Upper lobe of right lung (tissue), 1 donor: ENCODE results near the gene PAX4. TPM values are rescaled to one million over a fixed set of nuclear protein-coding genes. Genes with fewer than 3 reads are reported as not detected.

Experiments
- ATAC-seq: fragments of 200-7000 bp; cut with Tn5 transposase; one replicate; pipeline ENCODE4 v1.9.1; 2020; ENCODE audit warnings: mild to moderate bottlenecking, moderate library complexity
- DNase-seq: peaks from one replicate; pipeline ENCODE4 v3.0.0-alpha.2; 2020
- H3K27ac ChIP-seq: fragments of 200-600 bp; one replicate; pipeline ENCODE4 v1.8.0; 2022
- H3K27me3 ChIP-seq: fragments of 200-600 bp; one replicate; pipeline ENCODE4 v1.8.0; 2022; ENCODE audit warnings: mild to moderate bottlenecking
- H3K36me3 ChIP-seq: fragments of 200-600 bp; one replicate; pipeline ENCODE4 v1.8.0; 2022
- H3K4me1 ChIP-seq: fragments of 200-600 bp; one replicate; pipeline ENCODE4 v1.8.0; 2022
- H3K4me3 ChIP-seq: fragments of 200-600 bp; one replicate; pipeline ENCODE4 v1.8.0; 2022; ENCODE audit warnings: mild to moderate bottlenecking
- H3K9me3 ChIP-seq: fragments of 200-600 bp; one replicate; pipeline ENCODE4 v1.8.0; 2022
- CTCF ChIP-seq: fragments of 200-600 bp; IDR thresholded peaks from one replicate; pipeline ENCODE4 v1.8.0; 2022; ENCODE audit warnings: antibody characterized with exemption
- intact Hi-C: fragments of 100-400 bp; cut with DNase I; formaldehyde crosslinking; loops from one replicate; pipeline ENCODE4 v1.11.0; 2022
- total RNA-seq: library from RNA; stranded (reverse); fragmentation: NEBNext Ultra II Directional; extraction: Animal tissue kit (Norgen Biotek cat#: 25700); gene quantifications from one replicate; pipeline ENCODE4 v1.2.1, GENCODE V29; 2021
- donor health status: DM: no; HTN: yes; CAD: no; lungs with severe emphysema.

The PAX4 gene
- total RNA-seq, 1 donor from 2014 or later: not detected

GRCh38 chr7:127657500-127657899 lies 39.6 kb upstream of the PAX4 start:
- Histone ChIP-seq H3K4me1 (peaks cover 32% of the 10 kb centered on the region), H3K36me3 (peaks cover 7% of the 10 kb centered on the region), H3K9me3 (no peaks in the 10 kb centered on the region), H3K27ac (no peak overlapping the region), H3K4me3 (no peak overlapping the region), H3K27me3 (no peaks in the 10 kb centered on the region)
- TF ChIP-seq CTCF: no peak
- intact Hi-C loops: no loop called here
- DNase-seq (no peak), ATAC-seq (no peak)

- Histone ChIP-seq H3K27ac (no peak overlapping the region), H3K27me3 (no peaks in the 10 kb centered on the region), H3K36me3 (no peaks in the 10 kb centered on the region), H3K9me3 (no peaks in the 10 kb centered on the region), H3K4me1 (peaks cover 32% of the 10 kb centered on the region), H3K4me3 (no peak overlapping the region)
- intact Hi-C loops: no loop called here
- no peak for DNase-seq
- no peak for ATAC-seq
- no peak for TF ChIP-seq CTCF
Measured at GRCh38 chr7:127655720-127656119, 37.8 kb upstream of the PAX4 start.

GRCh38 chr7:127654404-127655394 lies 36.8 kb upstream of the PAX4 start:
- intact Hi-C loops: no loop called here
- H3K36me3 ChIP-seq: no peaks in the 10 kb centered on the region
- no peaks in the 10 kb centered on the region for H3K27me3 ChIP-seq
- H3K4me1 ChIP-seq: peaks cover 32% of the 10 kb centered on the region
- DNase-seq: no peak
- no peak overlapping the region for H3K27ac ChIP-seq
- no peak overlapping the region for H3K4me3 ChIP-seq
- TF ChIP-seq CTCF: no peak
- no peaks in the 10 kb centered on the region for H3K9me3 ChIP-seq
- no peak for ATAC-seq

- Histone ChIP-seq H3K27me3 (no peaks in the 10 kb centered on the region), H3K9me3 (no peaks in the 10 kb centered on the region), H3K27ac (no peak overlapping the region), H3K4me1 (peaks cover 28% of the 10 kb centered on the region), H3K36me3 (no peaks in the 10 kb centered on the region), H3K4me3 (peak overlapping the region; percentile 98)
- no peak for TF ChIP-seq CTCF
- ATAC-seq: no peak
- intact Hi-C loops: no loop called here
- no peak for DNase-seq
Measured at GRCh38 chr7:127653396-127653795, 35.5 kb upstream of the PAX4 start.

DNA sequence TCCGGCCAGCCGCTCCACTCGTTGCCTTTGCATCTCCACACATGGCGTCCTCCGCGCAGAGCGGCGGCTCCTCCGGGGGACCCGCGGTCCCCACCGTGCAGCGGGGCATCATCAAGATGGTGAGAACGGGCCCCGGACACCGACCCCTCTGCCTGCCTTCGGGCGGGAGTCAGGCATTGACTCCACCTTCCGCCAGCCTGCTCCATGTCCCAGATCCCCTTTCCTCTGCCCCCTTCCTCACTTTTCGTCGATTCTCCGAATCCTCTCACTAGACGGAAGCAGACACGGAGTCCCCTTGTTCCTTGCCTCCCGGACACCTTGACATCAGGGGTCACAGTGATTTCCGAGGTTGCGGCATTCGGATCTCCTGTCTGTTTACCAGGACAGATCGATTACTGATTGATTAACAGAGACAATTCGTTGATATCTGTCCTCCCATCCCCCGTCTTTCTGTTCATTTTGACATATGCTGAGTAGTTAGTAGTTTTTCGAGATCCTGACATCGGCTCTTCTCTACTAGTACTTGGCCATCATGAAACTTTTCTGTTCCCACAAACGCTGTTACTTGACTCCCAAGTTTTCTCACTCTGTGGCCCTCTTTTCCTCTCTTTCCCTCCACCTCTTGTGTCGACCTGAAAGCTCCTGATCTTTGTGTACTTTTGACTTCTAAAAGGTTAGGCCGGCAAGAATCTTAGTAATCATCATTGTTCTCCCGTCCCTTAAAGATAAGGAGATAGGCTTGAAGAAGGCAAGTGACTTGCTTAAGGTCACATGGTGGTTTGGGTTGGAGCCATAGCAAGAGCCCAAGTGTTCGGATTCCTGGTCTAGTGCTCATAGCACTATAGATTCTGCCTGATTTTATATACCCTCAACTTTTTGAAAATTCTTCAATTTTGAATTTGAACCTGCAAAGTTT lies 34.6 kb upstream of the PAX4 start:
- Histone ChIP-seq H3K4me1 (peaks cover 28% of the 10 kb centered on the region), H3K27me3 (no peaks in the 10 kb centered on the region), H3K27ac (peak overlapping the region; percentile 99), H3K9me3 (no peaks in the 10 kb centered on the region), H3K36me3 (no peaks in the 10 kb centered on the region), H3K4me3 (peak overlapping the region; percentile 98)
- no peak for TF ChIP-seq CTCF
- intact Hi-C loops: no loop called here
- ATAC-seq: no peak
- DNase-seq: no peak
